Stimulated activated naive CD4-positive, alpha-beta T cell treated with Interleukin-2 at 50 U/mL for 16 hours (primary cell): ENCODE data around the gene GLS.

Source experiments
- DNase-seq: peaks from one replicate; lab custom pipeline; 2025; lab: John Stamatoyannopoulos, UW

GLS gene

DNA sequence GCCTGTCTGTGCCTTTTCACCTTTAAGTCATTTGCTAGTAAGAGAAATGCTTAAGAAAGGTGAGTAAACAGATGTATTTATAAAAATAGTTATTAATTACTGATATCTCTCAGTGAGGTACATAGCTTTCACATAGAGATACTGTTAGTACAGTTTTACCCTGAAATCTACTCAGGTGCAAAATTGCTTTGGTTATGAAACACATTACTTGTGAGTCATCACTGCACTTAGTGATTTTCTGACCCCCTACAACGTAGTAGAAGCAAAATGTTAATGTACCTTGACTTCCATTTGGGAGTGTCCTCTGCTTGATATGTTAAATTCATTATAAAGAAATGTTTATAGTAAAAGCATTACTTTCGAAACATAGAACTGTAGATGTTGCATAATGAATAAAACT, 6.5 kb downstream of the GLS start:
- no peak for DNase-seq

DNA sequence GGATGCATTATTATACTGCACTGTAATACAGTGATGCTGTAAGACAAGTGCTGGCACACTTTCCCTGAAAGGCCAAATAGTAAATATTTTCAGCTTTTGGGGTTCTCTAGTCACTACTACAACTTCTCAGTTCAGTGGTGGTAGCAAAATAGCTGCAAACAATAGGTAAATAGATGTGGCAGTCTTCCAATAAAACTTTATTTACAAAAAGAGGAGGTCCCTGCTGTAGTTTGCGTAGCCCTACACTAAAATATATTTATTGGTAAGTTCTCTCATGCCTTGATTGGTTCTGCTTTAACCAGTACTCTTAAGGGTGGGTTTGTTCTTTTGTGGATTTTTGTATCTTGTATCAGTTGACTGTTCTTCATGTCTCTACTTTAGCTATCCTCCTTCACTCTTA, 7.8 kb downstream of the GLS start:
- no peak for DNase-seq

DNA sequence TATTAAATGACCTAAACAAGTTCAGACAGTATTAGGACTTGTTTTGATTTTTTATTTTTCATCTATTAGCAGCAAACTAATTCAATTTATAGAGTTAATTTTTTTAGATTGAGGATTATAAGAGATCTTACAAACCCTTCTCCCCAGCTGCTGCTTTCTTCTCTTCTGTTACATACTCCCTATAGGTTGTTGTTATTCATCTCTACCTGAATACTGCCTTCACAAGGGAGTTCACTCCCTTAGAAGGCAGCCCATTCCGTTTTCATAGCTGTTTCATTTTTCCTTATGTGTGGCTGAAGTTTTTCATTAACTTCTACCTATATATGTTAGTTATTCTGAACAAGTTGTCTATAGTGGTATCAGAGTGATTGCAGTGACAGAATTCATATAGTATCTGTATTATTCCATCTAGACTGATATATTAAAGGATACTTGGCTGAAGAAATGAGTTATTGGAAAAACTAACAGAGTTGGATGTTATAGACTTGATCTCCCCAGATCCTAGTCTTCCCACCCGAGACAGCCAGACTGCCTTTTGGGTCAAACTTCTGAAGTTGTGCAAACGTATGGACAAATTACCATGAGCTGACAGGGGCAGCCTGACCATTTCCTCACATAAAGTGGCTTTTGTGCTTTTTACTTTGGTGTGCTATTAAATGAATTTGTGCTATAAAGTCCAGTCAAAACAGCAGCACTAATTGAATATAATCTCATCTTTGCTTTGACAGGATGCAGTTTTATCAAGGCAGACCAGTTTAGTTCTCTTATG, 8.7 kb downstream of the GLS start:
- DNase-seq: no peak

DNA sequence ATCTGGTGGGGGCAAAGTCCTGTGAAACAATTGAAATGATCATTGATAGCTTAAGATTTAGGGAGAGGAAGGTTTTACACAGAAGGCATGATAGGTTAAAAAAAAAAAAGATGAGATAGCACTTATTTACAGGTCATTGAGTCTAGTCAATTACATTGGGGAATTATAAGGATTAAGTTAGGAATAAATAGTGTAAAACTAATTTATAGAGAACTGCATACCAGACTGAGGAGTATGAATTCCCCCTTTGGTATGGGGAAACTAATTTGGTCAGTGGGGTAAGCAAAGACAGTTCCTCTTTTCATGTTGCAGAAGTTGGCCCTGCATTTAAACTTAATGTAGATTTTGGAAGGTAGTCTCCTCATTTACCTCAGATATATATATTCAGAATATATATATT, 10.8 kb downstream of the GLS start:
- no peak for DNase-seq

DNA sequence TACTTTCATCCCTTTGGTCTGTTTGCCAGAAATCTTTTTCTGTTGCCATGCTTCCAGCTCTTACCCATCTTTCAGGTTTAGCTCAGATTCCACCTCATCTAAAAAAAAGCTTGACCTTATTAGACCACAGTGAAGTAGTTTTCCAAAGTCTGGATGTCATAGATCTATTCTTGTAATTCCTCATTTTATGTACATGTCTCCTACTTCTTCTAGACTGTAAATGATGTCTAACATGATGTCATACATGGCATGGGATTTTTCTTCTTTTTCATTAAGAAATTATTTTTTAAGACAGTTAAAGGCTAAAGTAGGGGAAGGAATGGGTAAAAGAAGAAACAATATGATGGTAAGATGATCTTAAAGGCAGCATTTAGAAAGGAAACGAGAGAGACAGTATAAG, 11.3 kb downstream of the GLS start:
- DNase-seq: no peak

DNA sequence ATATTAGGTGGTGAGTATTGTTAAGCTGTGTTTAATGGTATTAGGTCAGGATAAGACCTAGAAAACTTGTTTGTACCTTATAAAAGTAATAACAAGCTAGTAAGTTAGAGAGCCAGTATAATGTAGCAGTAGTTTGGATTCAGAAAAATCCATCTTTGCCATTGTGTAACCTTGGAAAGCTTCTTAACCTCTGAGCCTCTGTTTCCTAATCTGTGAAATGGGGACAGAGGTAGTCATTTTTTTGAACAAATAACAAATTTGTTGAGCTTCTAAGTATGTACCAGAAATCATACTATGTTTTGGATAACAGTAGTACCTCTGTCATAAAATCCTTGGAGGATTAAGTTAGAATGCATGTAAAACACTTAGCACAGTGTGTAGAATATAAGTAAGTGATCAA, 12.5 kb downstream of the GLS start:
- DNase-seq: no peak

DNA sequence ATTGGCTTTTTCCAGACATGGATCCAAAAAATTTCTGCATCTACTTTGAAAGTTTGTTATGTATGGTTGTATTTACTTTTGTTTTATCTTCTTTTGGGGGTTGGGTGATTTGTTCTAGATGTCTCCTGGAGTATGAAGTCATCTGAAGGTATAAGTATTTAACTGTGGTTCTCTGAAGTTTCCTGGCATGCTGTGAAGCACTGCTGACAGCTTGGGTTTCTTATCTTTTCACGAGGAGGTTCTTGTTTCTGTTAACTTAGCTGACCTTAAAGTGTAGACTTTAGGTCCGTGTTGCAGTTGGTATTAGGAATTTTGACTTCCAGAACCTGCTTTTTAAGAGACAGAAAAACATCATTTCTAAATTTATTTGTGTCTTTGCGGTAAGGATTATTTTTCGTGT, 15.9 kb downstream of the GLS start:
- no peak for DNase-seq

DNA sequence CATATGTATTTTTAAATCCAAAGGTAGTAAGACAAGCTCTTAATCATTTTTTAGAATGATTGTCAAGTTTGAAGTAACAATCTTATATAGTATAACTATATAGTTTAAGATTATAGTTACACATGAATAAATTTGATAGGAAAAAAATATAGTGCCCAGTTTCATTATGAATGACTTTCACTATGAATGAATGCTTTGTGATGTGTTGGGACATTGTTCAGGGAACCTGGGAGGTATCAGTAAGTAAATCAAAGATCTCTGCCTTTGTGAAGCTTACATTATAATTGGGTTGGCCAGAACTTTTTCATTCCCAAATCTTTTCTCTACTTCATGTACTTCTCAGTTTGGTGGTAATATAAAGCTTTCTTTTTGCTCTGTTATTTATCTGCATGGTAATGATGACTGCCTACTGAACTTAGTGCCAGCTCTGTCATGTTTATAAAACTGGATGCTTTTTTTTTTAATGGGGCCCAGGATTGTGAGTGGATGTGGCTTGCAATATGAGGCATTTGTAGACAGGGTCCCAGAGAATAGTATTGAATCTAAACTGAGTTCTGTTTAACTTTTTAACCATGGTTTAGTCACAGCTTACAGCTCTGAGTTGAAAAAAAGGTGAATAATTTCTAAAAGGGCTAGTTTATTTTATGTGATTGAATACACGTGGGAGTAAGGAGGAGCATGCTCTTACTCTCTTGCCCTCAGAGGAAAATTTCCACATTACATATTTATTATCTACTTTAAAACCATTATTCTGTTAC, 23.3 kb downstream of the GLS start:
- DNase-seq: no peak

DNA sequence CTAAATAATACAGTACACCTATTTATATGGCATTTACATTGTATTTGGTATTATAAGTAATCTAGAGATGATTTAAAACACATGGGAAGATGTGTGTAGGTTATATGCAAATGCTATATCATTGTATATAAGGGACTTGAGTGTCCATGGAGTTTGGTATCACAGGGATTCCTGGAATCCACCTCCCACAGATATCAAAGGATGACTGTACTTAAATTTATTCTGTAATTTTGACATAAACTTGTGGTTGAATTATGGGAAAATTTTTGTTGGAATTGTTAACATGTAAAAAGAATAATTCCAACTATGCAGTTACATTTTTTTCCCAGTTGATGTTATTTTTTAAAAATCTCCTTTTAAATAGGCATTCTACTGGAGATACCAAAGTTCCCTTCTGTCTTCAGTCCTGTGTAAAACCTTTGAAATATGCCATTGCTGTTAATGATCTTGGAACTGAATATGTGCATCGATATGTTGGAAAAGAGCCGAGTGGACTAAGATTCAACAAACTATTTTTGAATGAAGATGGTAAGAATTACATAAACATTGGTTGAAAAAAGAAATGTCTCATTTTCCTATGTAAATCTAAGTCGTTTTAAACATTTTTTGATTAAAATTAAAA, 24.1 kb downstream of the GLS start:
- no peak for DNase-seq

DNA sequence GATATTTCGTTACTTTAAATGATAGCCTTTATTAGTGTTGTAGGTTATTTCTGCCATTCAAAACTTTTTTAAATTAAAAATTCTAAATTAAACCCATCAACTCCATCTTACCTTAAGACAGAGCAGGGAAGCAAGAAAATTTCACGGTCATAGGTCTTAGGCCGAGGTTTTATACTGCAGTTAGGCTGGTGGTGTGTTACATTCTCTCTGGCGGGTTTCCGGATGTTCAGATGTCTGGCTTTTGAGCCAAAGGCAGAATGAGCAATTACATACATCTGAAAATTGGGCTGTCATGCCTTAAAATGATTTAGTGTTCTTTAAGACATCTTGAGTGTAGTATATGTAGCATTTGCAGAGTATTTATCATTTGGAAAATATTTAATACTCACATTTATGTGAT, 27.9 kb downstream of the GLS start:
- DNase-seq: no peak

DNA sequence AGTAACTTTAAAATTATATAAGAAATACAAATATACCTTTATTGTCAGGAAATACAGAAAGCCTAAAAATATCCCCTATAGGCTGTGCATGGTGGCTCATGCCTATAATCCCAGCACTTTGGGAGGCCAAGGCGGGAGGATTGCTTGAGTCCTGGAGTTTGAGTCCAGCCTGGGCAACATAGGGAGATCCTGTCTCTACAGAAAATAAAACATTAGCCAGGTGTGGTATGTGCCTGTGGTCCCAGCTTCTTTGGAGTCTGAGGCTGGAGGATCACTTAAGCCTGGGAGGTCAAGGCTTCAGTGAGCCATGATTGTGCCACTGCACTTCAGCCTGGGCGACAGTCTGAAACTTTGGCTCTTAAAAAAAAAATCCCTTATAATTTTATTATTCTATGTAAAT, 29.1 kb downstream of the GLS start:
- DNase-seq: no peak

DNA sequence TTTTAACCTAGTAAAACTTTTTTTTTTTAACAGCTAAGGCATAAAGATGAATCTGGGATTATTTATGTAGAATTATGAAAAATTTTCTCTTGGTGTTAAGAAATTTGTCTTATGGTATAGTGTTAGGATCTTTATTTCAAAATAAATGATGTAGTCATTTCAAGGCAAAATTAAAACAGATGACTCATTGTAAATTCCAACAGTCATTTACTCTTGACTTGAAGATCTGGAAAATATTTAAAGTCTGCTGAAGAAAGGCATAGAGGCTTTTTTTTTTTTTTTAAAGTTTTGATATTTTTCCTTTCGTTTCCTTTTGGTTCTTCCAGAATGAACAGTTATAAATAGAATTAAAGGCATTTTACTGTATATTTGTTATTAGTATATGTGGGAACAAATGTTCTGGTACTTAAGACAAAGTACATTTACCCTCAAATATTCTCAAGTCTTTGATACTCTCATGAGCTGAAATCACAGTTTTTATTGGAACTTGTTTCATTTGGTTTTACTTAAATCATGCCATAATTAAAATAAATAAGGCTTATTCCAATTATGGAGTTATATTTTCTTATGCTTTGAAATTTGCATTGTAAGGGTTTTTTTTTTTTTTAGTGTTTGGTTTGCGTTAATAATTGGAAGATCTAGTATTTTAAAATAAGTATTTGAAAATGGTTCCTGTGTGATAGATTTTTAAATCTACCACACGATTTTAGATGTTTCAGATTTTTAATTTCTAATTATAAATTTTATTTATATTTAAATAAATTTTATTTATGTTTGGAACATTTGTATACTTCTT, 29.9 kb downstream of the GLS start:
- DNase-seq: no peak

DNA sequence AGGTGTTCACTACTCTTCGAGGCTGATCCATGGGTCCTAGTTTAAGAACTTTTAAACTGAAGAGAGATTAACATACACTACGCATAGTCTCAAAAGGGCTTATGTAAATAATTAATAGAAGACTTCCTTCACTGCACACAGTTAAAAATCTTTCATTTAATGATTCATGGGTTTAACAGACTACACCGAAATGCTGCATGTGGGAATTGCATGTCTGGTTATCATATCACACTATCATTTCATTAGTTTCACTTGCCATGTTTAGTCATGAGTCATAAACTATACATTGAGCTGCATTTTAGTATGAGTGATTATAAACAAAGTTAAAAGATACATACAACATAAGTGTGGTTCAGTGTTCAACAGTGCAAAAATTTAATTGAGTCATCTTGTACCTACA, 31.2 kb downstream of the GLS start:
- DNase-seq: no peak

DNA sequence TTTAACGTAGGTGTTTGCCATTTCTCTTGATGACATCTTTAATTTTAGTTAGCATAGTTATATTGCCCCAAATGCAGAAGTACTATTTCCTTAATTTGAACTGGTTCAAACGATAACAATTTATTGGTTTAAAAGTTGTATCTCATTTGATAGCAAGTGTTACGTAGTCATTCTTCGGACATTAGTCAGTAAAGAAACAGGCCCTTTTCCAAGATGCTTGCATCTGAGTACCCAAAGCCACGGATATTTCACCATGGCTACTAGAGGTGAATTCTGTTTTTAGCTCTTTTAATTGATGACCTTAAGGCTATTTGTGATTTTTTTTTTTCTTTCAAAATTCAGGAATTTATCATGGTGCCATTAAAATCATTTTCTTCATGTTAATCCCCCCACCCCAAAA, 32.1 kb downstream of the GLS start:
- no peak for DNase-seq

DNA sequence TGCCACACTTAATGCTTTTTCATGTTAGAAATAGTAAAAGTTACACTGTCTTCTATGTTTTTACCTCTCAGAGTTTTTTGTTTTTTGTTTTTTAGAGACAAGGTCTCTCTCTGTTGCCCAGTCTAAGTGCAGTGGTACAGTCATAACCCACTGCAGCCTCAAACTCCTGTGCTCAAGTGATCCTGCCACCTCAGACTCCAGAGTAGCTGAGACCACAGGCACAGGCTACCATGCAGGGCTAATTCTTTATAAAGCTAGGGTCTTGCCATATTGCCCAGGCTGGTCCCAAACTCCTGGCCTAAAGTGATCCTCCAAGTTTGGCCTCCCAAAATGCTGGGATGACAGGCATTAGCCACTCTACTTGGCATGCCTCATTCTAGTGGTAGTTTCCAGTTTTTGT, 33.1 kb downstream of the GLS start:
- DNase-seq: no peak

DNA sequence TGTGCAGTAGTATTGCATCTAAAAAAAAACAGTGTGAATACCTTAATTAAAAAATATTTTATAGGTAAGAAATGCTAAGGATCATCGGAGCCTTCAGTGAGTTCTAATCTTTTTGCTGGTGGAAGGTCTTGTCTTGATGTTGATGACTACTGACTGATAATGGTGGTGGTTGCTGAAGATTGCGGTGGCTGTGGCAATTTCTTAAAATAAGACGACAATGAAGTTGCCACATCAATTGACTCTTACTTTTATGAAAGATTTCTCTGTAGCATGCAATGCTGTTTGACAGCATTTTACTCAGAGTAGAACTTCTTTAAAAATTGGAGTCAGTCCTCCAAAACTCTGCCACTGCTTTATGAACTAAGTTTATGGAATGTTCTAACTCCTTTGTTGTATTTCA, 36.2 kb downstream of the GLS start:
- DNase-seq: no peak

DNA sequence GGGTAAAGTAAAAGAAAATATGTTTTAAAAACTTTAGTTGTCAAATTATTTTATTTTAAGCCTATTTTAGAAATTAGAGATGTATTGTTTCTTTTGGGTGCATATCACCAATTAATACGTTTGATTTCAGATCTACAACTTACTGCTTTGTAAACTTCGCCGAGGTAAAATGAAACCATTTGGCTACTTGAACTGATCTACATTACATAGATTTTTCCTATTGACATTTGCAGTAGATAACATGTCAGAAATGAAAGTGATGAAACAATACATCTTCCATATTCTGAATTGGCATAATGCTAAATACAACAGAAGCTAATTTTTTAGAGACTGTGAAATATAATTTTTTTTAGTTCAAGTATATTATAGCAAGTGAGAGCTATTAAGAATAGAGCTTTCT, 39.5 kb downstream of the GLS start:
- DNase-seq: no peak

DNA sequence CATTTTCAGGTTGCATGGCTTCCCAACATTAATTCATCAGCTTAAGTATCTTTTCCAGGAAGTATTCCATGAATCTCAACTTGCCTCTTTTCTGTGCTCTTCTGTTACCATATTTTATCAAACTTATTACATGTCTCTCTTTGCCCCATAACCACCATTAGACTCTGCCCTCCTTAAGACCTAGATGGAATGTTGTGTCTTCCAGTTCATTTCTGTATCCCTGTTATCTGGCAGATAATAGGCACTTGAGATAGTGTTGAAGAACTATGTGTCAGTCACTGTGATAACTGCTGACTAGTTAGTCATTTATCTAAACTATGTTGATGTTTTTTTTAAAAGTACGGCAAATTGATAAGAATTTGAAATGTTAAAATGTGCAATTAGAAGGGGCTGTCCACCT, 41.8 kb downstream of the GLS start:
- no peak for DNase-seq

DNA sequence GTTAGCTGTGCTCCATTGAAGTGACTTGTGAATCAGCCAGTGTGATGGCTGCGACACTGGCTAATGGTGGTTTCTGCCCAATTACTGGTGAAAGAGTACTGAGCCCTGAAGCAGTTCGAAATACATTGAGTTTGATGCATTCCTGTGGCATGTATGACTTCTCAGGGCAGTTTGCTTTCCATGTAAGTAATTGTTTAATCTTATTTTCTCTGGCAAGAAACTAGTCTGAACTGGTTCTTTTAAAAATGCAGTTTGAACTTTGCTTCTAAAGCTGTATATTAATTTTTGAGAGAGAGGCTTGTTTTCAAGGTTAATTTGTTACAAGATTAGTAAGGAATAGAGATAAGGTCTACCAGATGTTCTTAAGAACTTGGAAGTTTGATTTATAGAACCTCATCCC, 46.7 kb downstream of the GLS start:
- DNase-seq: no peak

DNA sequence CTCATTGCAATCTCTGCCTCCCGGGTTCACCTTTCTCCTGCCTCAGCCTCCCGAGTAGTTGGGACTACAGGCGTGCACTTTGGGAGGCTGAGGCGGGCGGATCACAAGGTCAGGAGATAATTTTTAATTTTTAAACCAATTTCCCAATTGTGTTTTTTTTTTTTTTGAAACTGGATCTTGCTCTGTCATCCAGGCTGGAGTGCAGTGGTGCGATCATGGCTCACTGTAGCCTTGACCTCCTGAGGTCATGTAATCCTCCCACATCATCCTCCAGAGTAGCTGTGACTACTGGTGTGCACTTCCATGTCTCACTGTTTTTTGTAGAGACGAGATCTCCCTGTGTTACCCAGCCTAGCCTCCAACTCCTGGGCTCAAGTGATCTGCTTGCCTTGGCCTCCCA, 49.3 kb downstream of the GLS start:
- no peak for DNase-seq

DNA sequence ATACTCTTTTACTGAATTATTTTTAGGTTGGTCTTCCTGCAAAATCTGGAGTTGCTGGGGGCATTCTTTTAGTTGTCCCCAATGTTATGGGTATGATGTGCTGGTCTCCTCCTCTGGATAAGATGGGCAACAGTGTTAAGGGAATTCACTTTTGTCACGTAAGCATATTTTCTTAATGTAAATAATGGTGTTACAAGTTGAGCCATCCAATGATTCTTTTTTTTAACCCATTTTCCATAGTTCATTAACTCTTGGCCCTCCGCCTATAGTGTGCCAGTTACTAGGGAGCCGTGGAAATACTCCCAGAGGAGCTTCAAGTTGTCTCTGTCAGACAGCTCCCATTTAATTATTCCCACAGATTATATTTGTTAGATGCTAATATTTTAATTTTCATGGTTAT, 49.8 kb downstream of the GLS start:
- no peak for DNase-seq

DNA sequence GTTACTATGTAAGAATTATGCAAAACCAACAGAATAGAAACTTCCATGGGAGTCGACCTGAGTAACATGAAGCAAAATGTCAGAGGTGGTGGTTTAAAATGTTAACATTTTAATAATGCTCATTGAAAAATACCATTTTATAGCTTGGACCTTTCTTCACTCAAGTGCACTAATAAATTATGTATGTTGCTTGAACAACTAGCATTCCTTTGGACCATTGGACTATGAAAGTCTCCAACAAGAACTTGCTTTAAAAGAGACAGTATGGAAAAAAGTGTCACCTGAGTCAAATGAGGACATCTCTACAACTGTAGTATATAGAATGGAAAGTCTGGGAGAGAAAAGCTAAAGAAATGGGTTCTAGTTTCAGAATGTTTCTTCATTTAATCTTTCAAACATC, 51.9 kb downstream of the GLS start:
- no peak for DNase-seq

DNA sequence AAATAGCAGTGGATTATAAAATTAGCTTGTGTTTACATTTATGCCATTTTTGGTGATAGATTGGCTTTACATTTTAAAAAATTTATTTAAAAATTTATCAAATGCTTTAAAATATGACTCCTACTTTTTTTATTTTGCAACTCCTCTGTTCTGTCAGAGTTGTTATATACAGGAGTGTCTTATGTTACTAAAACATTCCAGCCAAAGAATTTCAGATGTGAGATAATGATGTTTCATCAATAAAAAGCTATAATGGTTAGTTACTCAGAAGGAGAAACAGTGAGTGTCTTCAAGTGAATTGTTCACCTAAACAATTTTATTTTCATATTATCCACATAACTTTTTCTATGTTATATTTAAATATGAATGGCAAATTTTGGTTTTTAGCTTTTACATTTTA, 52.7 kb downstream of the GLS start:
- no peak for DNase-seq
